Measurements from ENCODE around the gene ASL.
"Not testable (repeated sequence)": the region's sequence is repeated elsewhere in the genome, so short reads cannot be mapped to it uniquely, and the experiment has no call there.

ASL gene

DNA sequence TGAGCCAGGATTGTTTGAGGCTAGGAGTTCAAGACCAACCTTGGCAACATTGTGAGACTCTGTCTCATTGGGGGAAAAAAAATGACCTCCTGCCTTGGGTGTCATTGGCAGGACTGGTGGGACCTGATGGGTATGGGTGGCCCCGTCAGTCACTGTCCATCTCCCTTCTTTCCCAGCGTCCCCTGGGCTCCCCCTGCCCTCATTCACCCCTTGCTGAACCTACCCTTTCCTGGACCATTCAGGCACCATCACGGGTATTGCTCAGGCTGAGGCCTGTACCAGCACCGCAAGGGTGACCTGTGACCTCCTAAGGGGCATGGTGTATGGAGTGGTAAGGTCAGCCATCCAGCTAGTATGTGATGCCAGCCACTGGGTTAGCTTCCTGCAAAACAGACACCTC, 19.4 kb downstream of the ASL start:
- no peak for DNase-seq (ENCODE audit: extremely low read depth, low read depth)
- TF ChIP-seq, protein P1, sequence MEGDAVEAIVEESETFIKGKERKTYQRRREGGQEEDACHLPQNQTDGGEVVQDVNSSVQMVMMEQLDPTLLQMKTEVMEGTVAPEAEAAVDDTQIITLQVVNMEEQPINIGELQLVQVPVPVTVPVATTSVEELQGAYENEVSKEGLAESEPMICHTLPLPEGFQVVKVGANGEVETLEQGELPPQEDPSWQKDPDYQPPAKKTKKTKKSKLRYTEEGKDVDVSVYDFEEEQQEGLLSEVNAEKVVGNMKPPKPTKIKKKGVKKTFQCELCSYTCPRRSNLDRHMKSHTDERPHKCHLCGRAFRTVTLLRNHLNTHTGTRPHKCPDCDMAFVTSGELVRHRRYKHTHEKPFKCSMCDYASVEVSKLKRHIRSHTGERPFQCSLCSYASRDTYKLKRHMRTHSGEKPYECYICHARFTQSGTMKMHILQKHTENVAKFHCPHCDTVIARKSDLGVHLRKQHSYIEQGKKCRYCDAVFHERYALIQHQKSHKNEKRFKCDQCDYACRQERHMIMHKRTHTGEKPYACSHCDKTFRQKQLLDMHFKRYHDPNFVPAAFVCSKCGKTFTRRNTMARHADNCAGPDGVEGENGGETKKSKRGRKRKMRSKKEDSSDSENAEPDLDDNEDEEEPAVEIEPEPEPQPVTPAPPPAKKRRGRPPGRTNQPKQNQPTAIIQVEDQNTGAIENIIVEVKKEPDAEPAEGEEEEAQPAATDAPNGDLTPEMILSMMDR (IDR thresholded peaks at IDR 0.05; ENCODE audit: low read depth, low read length, missing control alignments), result no peak
- no peak overlapping the region for H3K4me3 ChIP-seq (replicated peaks; ENCODE audit: low read depth, low read length)

DNA sequence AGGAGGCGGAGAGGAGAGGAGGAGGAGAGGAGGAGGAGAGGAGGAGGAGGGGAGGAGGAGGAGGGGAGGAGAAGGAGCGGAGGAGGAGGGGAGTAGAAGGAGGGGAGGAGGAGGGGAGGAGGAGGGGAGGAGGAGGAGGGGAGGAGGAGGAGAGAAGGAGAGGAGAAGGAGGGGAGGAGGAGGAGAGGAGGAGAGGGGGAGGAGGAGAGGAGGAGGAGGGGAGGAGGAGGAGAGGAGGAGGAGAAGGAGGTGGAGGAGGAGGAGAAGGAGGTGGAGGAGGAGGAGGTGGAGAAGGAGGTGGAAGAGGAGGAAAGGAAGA, 23.6 kb downstream of the ASL start:
- peak overlapping the region; percentile 44; the same call in 1 of the 2 replicates for H3K4me3 ChIP-seq (replicated peaks; ENCODE audit: low read depth, low read length)
- no peak for DNase-seq (ENCODE audit: extremely low read depth, low read depth)

DNA sequence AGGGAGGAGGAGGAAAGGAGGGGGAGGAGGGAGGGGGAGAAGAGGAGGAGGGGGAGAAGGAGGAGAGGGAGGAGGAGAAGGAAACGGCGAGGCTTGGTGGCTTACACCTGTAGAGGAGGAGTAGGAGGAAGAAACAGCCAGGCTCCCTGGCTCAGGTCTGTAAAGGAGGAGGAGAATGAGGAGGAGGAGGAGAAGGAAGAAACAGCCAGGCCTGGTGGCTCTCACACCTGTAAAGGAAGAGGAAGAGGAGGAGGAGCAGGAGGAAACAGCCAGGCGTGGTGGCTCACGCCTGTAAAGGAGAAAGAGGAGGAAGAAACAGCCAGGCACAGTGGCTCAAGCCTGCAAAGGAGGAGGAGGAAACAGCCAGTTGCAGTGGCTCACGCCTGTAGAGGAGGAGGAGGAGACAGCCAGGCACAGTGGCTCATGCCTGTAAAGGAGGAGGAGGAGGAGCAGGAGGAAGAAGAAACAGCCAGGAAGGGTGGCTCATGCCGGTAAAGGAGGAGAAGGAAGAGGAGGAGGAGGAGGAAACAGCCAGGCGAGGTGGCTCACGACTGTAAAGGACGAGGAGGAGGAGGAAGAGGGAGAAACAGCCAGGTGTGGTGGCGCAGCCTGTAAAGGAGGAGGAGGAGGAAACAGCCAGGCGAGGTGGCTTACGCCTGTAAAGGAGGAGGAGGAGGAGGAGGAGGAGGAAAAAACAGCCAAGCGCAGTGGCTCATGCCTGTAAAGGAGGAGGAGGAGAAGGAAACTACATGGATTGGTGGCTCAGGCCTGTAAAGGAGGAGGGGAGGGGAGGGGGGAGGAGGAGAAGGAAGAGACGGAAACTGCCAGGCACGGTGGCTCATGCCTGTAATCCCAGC, 24.2 kb downstream of the ASL start:
- DNase-seq (ENCODE audit: extremely low read depth, low read depth), result no peak
- TF ChIP-seq, protein P1 (IDR thresholded peaks at IDR 0.05; ENCODE audit: low read depth, low read length, missing control alignments), result no peak
- H3K4me3 ChIP-seq (replicated peaks; ENCODE audit: low read depth, low read length), result peak overlapping the region; percentile 44

More for the DNA sequence above, 23.6 kb downstream of the ASL start:
- TF ChIP-seq, protein P1 (IDR thresholded peaks at IDR 0.05; ENCODE audit: low read depth, low read length, missing control alignments), result no peak

DNA sequence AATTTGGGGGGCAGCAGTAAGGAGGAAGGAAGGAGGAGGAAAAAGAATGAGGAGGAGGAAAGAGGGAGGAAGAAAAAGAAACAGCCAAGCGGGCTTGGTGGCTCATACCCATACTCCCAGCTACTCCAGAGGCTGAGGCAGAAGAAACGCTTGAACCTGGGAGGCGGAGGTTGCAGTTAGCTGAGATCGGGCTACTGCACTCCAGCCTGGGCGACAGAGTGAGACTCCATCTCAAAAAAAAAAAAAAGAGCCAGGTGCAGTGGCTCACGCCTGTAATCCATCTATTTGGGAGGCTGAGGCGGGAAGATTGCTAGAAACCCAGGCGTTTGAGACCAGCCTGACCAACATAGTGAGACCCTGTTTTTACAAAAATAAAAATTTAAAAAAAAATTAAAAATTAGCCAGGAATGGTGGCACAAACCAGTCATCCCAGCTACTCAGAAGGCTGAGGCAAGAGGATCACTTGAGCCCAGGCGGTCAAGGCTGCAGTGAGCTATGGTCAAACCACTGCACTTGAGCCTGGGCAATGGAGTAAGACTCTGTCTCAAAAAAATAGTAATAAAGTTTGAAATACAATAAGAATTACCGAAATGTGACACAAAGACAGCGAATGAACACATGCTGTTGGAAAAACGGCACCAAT, 24.9 kb downstream of the ASL start:
- TF ChIP-seq, protein P1 (IDR thresholded peaks at IDR 0.05; ENCODE audit: low read depth, low read length, missing control alignments), result no peak
- DNase-seq (ENCODE audit: extremely low read depth, low read depth), result no peak
- H3K4me3 ChIP-seq (replicated peaks; ENCODE audit: low read depth, low read length), result peak overlapping the region; percentile 44

DNA sequence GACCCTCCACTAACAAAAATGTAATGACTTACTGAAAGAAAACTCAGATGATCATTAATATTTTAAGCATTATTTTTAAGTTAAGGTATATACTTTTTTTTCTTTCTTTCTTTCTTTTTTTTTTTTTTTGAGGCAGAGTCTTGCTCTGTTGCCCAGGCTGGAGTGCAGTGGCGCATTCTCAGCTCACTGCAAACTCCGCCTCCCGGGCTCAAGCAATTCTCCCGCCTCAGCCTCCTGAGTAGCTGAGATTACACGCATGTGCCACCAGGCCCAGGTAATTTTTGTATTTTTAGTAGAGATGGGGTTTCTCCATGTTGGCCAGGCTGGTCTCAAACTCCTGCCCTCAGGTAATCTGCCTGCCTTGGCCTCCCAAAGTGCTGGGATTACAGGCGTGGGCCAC, 26.5 kb downstream of the ASL start:
- not testable (repeated sequence) for H3K4me3 ChIP-seq (replicated peaks; ENCODE audit: low read depth, low read length); DNase-seq (ENCODE audit: extremely low read depth, low read depth)

DNA sequence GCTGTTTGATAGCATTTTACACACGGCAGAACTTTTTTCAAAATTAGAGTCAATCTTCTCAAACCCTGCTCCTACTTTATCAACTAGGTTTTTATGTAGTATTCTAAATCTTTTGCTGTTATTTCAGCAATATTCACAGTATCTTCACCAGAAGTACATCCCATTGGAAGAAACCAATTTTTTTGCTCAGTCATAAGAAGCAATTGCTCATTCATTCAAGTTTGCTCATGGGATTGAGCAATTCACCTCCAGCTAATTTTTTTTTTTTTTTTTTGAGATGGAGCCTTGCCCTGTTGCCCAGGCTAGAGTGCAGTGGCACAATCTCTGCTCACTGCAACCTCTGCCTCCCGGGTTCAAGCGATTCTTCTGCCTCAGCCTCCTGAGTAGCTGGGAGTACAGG, 28.4 kb downstream of the ASL start:
- not testable (repeated sequence) for H3K4me3 ChIP-seq (replicated peaks; ENCODE audit: low read depth, low read length); DNase-seq (ENCODE audit: extremely low read depth, low read depth)

DNA sequence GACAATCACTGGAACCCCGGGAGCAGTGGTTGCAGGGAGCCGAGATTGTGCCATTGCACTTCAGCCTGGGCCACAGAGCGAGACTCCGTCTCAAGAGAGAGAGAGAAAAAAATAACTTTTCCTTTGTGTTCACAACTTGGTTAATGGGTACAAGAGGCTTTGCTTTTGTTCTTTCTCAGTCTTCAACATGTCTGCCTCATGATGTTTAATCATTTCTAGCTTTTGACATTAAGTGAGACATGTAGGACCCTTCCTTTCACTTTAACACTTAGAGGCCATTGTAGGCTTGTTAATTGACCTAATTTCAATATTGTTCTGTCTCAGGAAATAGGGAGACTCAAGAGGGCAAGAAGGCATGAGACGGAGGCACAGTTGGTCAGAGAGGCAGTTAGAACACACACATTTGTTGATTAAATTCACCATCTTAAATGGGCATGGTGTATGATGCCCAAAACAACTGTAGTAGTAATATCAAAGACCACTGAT, 29.7 kb downstream of the ASL start:
- TF ChIP-seq, protein P1 (IDR thresholded peaks at IDR 0.05; ENCODE audit: low read depth, low read length, missing control alignments), result no peak
- no peak overlapping the region for H3K4me3 ChIP-seq (replicated peaks; ENCODE audit: low read depth, low read length)
- no peak for DNase-seq (ENCODE audit: extremely low read depth, low read depth)

DNA sequence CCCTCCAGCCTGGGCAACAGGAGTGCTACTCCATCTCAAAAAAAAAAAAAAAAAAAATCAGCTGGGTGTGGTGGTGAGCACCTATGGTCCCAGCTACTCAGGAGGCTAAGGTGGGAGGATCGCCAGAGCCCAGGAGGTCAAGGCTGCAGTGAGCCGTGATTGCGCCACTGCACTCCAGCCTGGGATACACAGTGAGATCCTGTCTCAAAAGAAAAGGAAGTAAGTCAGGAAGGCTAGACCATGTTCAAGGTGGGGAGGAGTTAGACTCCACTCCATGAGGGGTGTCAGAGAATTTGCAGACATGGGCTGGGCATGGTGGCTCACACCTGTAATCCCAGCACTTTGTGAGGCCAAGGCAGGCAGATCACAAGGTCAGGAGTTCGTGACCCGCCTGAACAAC, 32.8 kb downstream of the ASL start:
- not testable (repeated sequence) for DNase-seq (ENCODE audit: extremely low read depth, low read depth); H3K4me3 ChIP-seq (replicated peaks; ENCODE audit: low read depth, low read length)
